Mesothelial cell of epicardium (in vitro differentiated cells): ENCODE results near the gene PRR19. TPM values are rescaled to one million over a fixed set of nuclear protein-coding genes. Genes with fewer than 3 reads are reported as not detected.

Source experiments
- DNase-seq, 2 experiments: peaks; one replicate each; pipeline ENCODE4 v3.0.0; 2021; ENCODE audit warnings: low spot score in 2 of 2; ENCODE audit not compliant: unreplicated experiment in 2 of 2
- H3K27ac Mint-ChIP-seq: 2 replicates; pipeline ENCODE4 v1.8.0; 2021; ENCODE audit warnings: mixed read lengths
- H3K27me3 Mint-ChIP-seq: 2 replicates; pipeline ENCODE4 v1.8.0; 2021; ENCODE audit warnings: low read depth, mixed read lengths
- H3K36me3 Mint-ChIP-seq: 2 replicates; pipeline ENCODE4 v1.8.0; 2021; ENCODE audit warnings: mixed read lengths
- H3K4me1 Mint-ChIP-seq: 2 replicates; pipeline ENCODE4 v1.8.0; 2021; ENCODE audit warnings: mixed read lengths
- H3K4me3 Mint-ChIP-seq: 2 replicates; pipeline ENCODE4 v1.8.0; 2021; ENCODE audit warnings: mild to moderate bottlenecking, moderate library complexity, mixed read lengths
- H3K9me3 Mint-ChIP-seq: 2 replicates; pipeline ENCODE4 v1.8.0; 2021; ENCODE audit warnings: mixed read lengths
- CTCF ChIP-seq: fragments of 200-600 bp; sonication (generic); IDR thresholded peaks from one replicate; pipeline ENCODE4 v1.5.0; 2021; ENCODE audit warnings: antibody characterized with exemption; ENCODE audit not compliant: unreplicated experiment
- total RNA-seq: library from RNA; stranded (reverse); gene quantifications from 3 replicates; pipeline ENCODE4 v1.2.1, GENCODE V29; 2021

PRR19 gene
- total RNA-seq, 1 donor from 2014 or later: 1.7 TPM

- no peak overlapping the region for H3K4me3 Mint-ChIP-seq
- H3K27ac Mint-ChIP-seq: no peak overlapping the region
- no peak for TF ChIP-seq CTCF
- no peaks in the 10 kb centered on the region for H3K9me3 Mint-ChIP-seq
- H3K27me3 Mint-ChIP-seq: no peaks in the 10 kb centered on the region
- no peak for DNase-seq
- peaks cover 27% of the 10 kb centered on the region for H3K4me1 Mint-ChIP-seq
- no peaks in the 10 kb centered on the region for H3K36me3 Mint-ChIP-seq
Measured at GRCh38 chr19:42267644-42268141, 34.2 kb upstream of the PRR19 start.

GRCh38 chr19:42268142-42268703 lies 33.7 kb upstream of the PRR19 start:
- no peak overlapping the region for H3K4me3 Mint-ChIP-seq
- no peaks in the 10 kb centered on the region for H3K27me3 Mint-ChIP-seq
- DNase-seq: peak; percentile 97 to 98

GRCh38 chr19:42268704-42269477 lies 33.0 kb upstream of the PRR19 start, which contains the start of gene CIC:
Gene CIC, plus strand, starts transcription at chr19:42269252. Its CDS starts 2,532 bp downstream, at chr19:42271784.
- DNase-seq: peak; percentile 97 to 99
- Mint-ChIP-seq H3K9me3 (no peaks in the 10 kb centered on the region), H3K27me3 (no peaks in the 10 kb centered on the region), H3K4me1 (peaks cover 27% of the 10 kb centered on the region), H3K27ac (peak within 1 kb of the TSS; percentile 96), H3K4me3 (peak within 1 kb of the TSS; percentile 82), H3K36me3 (peaks cover 4% of the 10 kb centered on the region)
- TF ChIP-seq CTCF: no peak

More at GRCh38 chr19:42268142-42268703, 33.7 kb upstream of the PRR19 start:
- H3K9me3 Mint-ChIP-seq: no peaks in the 10 kb centered on the region
- TF ChIP-seq CTCF: no peak
- H3K4me1 Mint-ChIP-seq: peaks cover 27% of the 10 kb centered on the region
- H3K36me3 Mint-ChIP-seq: peaks cover 1% of the 10 kb centered on the region
- H3K27ac Mint-ChIP-seq: no peak overlapping the region

GRCh38 chr19:42269478-42270345 lies 32.2 kb upstream of the PRR19 start:
- H3K27ac Mint-ChIP-seq: peak overlapping the region; percentile 96
- H3K4me1 Mint-ChIP-seq: peaks cover 27% of the 10 kb centered on the region
- no peaks in the 10 kb centered on the region for H3K9me3 Mint-ChIP-seq
- no peak for DNase-seq
- peak overlapping the region; percentile 82 for H3K4me3 Mint-ChIP-seq
- H3K27me3 Mint-ChIP-seq: no peaks in the 10 kb centered on the region
- no peak for TF ChIP-seq CTCF
- H3K36me3 Mint-ChIP-seq: peaks cover 6% of the 10 kb centered on the region

- H3K4me3 Mint-ChIP-seq: peak overlapping the region; percentile 82
Measured at GRCh38 chr19:42270346-42271044, 31.4 kb upstream of the PRR19 start.

More at GRCh38 chr19:42270346-42271044, 31.4 kb upstream of the PRR19 start:
- H3K27me3 Mint-ChIP-seq: no peaks in the 10 kb centered on the region
- no peak for DNase-seq
- no peaks in the 10 kb centered on the region for H3K9me3 Mint-ChIP-seq
- peaks cover 30% of the 10 kb centered on the region for H3K4me1 Mint-ChIP-seq
- H3K27ac Mint-ChIP-seq: peak overlapping the region; percentile 96
- TF ChIP-seq CTCF: no peak
- peaks cover 12% of the 10 kb centered on the region for H3K36me3 Mint-ChIP-seq
